Measurements from ENCODE around the gene SGK1.
A peak's percentile ranks its signal among the peaks of the same experiment; 100 is the strongest.

Gene SGK1

DNA sequence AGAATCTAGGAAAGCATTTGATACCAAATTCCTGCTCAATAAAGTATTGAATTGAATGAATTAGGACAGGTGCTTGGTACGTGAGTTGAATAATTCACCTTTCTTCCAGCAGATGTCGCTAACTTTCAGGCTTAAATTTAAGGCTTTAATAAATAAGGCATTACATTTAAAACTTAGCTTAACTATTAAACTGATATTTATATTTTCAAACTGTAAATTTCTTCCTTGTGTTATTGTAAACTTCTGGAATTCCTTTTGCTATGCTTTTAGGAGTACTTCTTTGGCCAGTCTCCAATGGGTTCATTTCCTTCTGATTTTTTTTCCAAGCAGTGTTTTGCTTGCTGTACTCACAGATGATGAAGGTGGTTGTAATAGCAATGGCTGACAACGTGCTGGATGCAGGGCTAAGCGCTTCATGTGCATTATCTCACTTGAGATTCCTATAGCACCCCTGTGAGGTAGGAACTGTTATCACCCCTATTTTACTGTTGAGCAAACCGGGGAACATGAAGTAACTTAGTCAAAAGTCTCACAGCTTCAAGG is 194.2 kb downstream of the SGK1 start:
- TF ChIP-seq, protein P1, sequence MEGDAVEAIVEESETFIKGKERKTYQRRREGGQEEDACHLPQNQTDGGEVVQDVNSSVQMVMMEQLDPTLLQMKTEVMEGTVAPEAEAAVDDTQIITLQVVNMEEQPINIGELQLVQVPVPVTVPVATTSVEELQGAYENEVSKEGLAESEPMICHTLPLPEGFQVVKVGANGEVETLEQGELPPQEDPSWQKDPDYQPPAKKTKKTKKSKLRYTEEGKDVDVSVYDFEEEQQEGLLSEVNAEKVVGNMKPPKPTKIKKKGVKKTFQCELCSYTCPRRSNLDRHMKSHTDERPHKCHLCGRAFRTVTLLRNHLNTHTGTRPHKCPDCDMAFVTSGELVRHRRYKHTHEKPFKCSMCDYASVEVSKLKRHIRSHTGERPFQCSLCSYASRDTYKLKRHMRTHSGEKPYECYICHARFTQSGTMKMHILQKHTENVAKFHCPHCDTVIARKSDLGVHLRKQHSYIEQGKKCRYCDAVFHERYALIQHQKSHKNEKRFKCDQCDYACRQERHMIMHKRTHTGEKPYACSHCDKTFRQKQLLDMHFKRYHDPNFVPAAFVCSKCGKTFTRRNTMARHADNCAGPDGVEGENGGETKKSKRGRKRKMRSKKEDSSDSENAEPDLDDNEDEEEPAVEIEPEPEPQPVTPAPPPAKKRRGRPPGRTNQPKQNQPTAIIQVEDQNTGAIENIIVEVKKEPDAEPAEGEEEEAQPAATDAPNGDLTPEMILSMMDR (IDR thresholded peaks at IDR 0.05): peak; percentile 81
- Histone ChIP-seq H3K4me3 (ENCODE audit: low read depth, low read length) (peak overlapping the region; percentile 43), H3K4me2 (ENCODE audit: low read length) (peak overlapping the region; percentile 49), H3K27me3 (ENCODE audit: control insufficient read depth, insufficient read depth, low read length) (no peaks in the 10 kb centered on the region), H2AFZ (peak overlapping the region; percentile 67), H3K9me3 (ENCODE audit: control insufficient read depth, low read length) (no peaks in the 10 kb centered on the region), H3K27ac (peak overlapping the region; percentile 62), H3K79me2 (no peaks in the 10 kb centered on the region), H3K9ac (no peak overlapping the region), H3K4me1 (peaks cover 9% of the 10 kb centered on the region), H3K36me3 (ENCODE audit: control insufficient read depth, insufficient read depth, low read length) (no peaks in the 10 kb centered on the region)

- Histone ChIP-seq H3K27me3 (ENCODE audit: control insufficient read depth, insufficient read depth, low read length) (no peaks in the 10 kb centered on the region), H2AFZ (no peak overlapping the region), H3K27ac (no peak overlapping the region), H3K4me3 (ENCODE audit: low read depth, low read length) (no peak overlapping the region), H3K9ac (no peak overlapping the region), H3K36me3 (ENCODE audit: control insufficient read depth, insufficient read depth, low read length) (no peaks in the 10 kb centered on the region), H3K9me3 (ENCODE audit: control insufficient read depth, low read length) (no peaks in the 10 kb centered on the region), H3K4me2 (ENCODE audit: low read length) (no peak overlapping the region), H3K4me1 (peaks cover 12% of the 10 kb centered on the region), H3K79me2 (no peaks in the 10 kb centered on the region)
- TF ChIP-seq, protein P1 (IDR thresholded peaks at IDR 0.05): no peak
Measured at GRCh38 chr6:134122775-134123174, 195.1 kb downstream of the SGK1 start.

- no peak overlapping the region for H3K4me3 ChIP-seq (ENCODE audit: low read depth, low read length)
- no peak overlapping the region for H2AFZ ChIP-seq
- H3K27ac ChIP-seq: no peak overlapping the region
- no peaks in the 10 kb centered on the region for H3K36me3 ChIP-seq (ENCODE audit: control insufficient read depth, insufficient read depth, low read length)
- no peaks in the 10 kb centered on the region for H3K9me3 ChIP-seq (ENCODE audit: control insufficient read depth, low read length)
- H3K27me3 ChIP-seq (ENCODE audit: control insufficient read depth, insufficient read depth, low read length): no peaks in the 10 kb centered on the region
- H3K4me2 ChIP-seq (ENCODE audit: low read length): no peak overlapping the region
- TF ChIP-seq, protein P1 (IDR thresholded peaks at IDR 0.05): no peak
- peaks cover 20% of the 10 kb centered on the region for H3K4me1 ChIP-seq
- no peak overlapping the region for H3K9ac ChIP-seq
- H3K79me2 ChIP-seq: no peaks in the 10 kb centered on the region
Measured at GRCh38 chr6:134119486-134119885, 198.4 kb downstream of the SGK1 start.

All from parathyroid adenoma (tissue), 2 donors.